GM12864 (cell line): ENCODE measurements around the gene C16orf87.
A peak's percentile ranks its signal among the peaks of the same experiment; 100 is the strongest.

Experiments used
- DNase-seq: peaks from one replicate; pipeline ENCODE4 v3.0.0-alpha.2; 2011; ENCODE audit warnings: low read depth
- H3K4me3 ChIP-seq: 2 replicates; pipeline ENCODE4 v1.5.1; 2011; ENCODE audit warnings: mild to moderate bottlenecking, low read depth, low read length, control low read depth
- CTCF ChIP-seq: IDR thresholded peaks from 2 replicates; pipeline ENCODE4 v1.5.1; 2011; ENCODE audit warnings: low read depth, mild to moderate bottlenecking, moderate library complexity, low read length, control low read depth, inconsistent platforms; ENCODE audit errors: missing control alignments

The C16orf87 gene

GRCh38 chr16:46853713-46854443 lies 22.9 kb upstream of the C16orf87 start:
- DNase-seq, result no peak
- peak; percentile 92 for TF ChIP-seq CTCF
- H3K4me3 ChIP-seq, result no peak overlapping the region

GRCh38 chr16:46852130-46852529 lies 21.1 kb upstream of the C16orf87 start:
- TF ChIP-seq CTCF, result no peak
- no peak overlapping the region for H3K4me3 ChIP-seq
- DNase-seq, result no peak

DNA sequence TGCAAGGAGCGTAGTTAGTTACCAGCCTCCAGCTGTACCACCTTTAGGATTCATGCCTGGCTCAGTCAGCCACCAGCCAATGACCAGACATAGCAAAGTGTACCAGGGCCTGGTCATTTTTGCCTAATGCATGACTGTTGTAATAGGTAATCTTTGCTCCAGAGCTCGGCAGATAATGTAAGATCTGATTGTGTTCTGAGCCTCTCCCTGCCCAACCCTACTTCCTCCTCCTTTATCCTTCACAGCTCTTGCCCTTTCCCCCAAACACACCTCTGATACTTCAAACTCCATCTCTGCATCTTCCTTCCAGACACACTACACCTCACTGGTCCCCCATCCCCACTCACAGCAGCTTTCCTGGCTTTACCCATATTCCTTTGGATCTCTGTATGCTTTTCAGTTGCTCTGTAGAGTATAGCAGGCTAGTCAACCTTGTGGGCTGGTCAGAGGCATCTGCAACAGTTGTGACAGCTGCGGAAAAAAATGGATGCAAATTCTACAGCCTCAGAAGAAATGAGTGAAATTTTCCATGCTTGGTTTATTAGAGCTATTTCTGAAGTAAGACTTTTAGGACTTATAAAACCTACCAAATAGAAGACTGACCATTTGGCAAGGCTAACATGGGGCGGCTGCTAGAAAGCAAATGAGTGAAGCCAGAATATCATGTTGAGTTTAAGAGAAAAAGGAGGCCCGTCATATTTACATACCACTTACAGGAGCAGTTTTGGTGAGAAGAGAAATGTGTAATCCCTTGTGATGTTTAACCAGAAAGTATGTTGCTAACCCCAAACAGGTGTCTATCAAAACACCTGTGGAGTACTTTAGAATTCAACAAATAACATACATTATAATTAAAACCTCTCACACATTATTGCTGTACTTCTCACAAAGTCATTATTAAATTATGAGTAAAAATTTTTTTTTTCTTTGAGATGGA lies 19.9 kb upstream of the C16orf87 start:
- TF ChIP-seq CTCF, result no peak
- H3K4me3 ChIP-seq, result no peak overlapping the region
- no peak for DNase-seq

DNA sequence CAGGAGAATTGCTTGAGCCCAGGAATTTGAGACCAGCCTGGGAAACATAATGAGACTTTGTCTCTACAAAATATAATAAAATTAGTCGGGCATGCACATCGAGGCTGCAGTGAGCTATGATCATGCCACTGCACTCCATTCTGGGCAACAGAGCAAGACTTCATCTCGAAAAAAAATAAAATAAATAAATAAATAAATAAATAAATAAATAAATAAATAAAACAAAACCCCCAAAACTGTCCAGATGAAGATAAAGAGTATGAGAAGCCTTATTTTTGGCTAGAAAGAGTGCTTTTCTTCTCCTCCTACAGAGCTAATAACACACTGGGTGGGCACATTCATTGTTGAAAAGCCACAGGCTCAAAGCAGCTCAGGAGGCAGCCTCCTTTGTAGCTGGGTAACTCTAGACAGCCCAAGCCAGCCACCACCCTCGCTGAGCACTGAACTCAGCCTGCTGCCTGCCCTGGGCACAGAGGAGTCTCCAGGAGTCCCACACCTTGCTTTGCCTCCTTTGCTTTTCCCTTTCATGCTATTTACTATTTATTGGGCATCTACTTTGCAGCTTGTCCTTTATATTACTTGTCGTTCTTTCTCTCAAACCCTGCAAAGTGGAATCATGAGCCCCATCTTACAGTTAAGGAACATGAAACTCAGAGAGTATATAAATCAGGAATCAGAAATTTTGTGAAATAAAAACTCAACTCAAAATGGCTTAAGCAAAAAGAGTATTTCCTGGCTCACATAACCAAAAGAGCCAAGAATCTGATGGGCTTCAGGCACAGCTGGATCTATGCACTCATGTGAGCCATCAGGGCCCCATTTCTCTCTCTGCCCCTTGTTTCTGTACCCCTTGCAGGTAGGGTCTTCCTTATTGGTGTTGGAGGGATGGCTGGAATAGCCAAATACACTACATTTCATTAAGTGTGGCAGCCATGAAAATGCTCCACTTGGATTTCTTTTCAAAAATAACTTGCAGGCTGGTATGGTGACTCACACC lies 18.1 kb upstream of the C16orf87 start:
- H3K4me3 ChIP-seq, result no peak overlapping the region
- TF ChIP-seq CTCF, result no peak
- DNase-seq, result no peak

GRCh38 chr16:46845952-46846351 lies 15.0 kb upstream of the C16orf87 start:
- TF ChIP-seq CTCF, result no peak
- H3K4me3 ChIP-seq, result no peak overlapping the region
- no peak for DNase-seq

DNA sequence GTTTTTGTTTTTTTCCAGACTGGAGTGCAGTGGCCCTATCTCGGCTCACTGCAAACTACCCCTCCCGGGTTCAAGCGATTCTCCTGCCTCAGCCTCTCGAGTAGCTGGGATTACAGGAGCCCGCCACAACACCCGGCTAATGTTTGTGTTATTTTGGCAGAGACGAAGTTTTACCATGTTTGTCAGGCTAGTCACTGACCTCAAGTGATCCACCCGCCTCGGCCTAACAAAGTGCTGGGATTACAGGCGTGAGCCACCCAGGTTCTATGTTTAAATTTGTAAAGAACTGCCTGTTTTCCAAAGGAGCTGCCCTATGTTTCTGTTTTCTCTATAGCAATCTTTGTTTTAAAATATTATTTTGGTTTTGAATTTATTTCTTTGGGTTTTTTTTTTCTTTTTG lies 13.8 kb upstream of the C16orf87 start:
- H3K4me3 ChIP-seq, result no peak overlapping the region
- TF ChIP-seq CTCF, result no peak
- no peak for DNase-seq
